GM12801 (cell line): ENCODE data around the gene PROCR.

Source experiments
- CTCF ChIP-seq: IDR thresholded peaks from one replicate; pipeline ENCODE4 v1.5.1; 2011; ENCODE audit warnings: control low read depth; ENCODE audit not compliant: insufficient read length; ENCODE audit errors: extremely low read depth

Gene PROCR

GRCh38 chr20:35134472-35134871 is 37.4 kb upstream of the PROCR start:
- TF ChIP-seq CTCF = no peak

GRCh38 chr20:35134880-35135279 is 37.0 kb upstream of the PROCR start:
- no peak for TF ChIP-seq CTCF

- TF ChIP-seq CTCF = no peak
These were observed 35.8 kb upstream of the PROCR start for GRCh38 chr20:35135867-35136586.

GRCh38 chr20:35144694-35145093 is 27.2 kb upstream of the PROCR start:
- no peak for TF ChIP-seq CTCF

- no peak for TF ChIP-seq CTCF
These were observed 26.7 kb upstream of the PROCR start for GRCh38 chr20:35145141-35145564.

GRCh38 chr20:35146299-35146919 is 25.5 kb upstream of the PROCR start:
- TF ChIP-seq CTCF = no peak

DNA sequence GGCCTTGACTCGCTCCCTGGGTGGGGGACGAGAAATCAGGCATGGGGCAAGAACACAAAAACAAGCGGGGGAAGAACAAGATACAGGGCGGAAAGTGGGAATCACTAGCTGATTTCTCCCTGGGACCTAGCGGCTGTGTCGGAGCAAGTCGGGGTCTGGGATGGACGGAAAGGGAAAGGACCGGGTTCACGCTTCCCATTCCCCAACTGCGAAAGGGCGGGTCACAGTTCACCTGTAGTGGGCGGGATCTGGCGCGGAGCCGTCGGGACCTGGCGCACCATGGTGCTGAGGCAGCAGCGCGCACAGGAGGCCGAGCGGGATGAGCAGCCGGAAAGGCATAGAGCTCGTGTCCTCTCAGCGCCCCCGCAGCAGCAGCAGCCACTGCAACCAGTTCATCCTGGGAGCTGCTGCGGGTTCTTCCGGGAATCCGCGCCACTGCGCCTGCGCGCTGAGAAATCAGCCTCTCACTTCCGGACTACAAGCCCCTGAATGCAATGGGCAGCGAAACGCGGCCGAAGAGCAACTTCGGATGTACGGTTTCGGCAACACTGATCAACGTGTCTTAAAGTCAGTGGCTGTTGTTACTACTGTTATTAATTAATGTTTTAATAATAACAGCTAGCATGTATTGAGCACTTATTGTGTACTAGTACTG is 24.8 kb upstream of the PROCR start, which contains the start of gene EDEM2:
TSS of gene EDEM2 (minus strand) at position 417 of the 655 bp plus-strand sequence. CDS start at position 339, 78 bp downstream.
- no peak for TF ChIP-seq CTCF
